AG20443 (cell line): ENCODE data around the gene PDYN.

Experiments used
- DNase-seq: peaks from one replicate; pipeline ENCODE4 v3.0.0; 2012; ENCODE audit warnings: low spot score, mixed read lengths

The PDYN gene

GRCh38 chr20:1934721-1935573, 58.9 kb downstream of the PDYN start:
- DNase-seq = peak; percentile 92

- DNase-seq = peak; percentile 87
These were observed 59.7 kb downstream of the PDYN start for GRCh38 chr20:1934156-1934555.

- peak; percentile 86 for DNase-seq
These were observed 60.4 kb downstream of the PDYN start for GRCh38 chr20:1933465-1933870.

GRCh38 chr20:1932971-1933370, 60.9 kb downstream of the PDYN start:
- DNase-seq = no peak

GRCh38 chr20:1931830-1932229, 62.0 kb downstream of the PDYN start:
- no peak for DNase-seq

GRCh38 chr20:1930165-1930564, 63.7 kb downstream of the PDYN start:
- no peak for DNase-seq

GRCh38 chr20:1929460-1929859, 64.4 kb downstream of the PDYN start:
- DNase-seq = no peak

GRCh38 chr20:1928782-1929181, 65.1 kb downstream of the PDYN start:
- no peak for DNase-seq
